Spleen (tissue), 7 donors: ENCODE data around the gene SCO1.

Experiments used
- POLR2AphosphoS5 ChIP-seq, 3 donors: sonication (generic); formaldehyde crosslinking; IDR thresholded peaks; one replicate each; pipeline ENCODE4 v1.5.1; 2017; ENCODE audit warnings: antibody characterized with exemption in 3 of 3
- TF ChIP-seq, protein P1 (sequence below), 11 experiments: fragments of 200-600 bp in 7 of 11; fragments of 450-650 bp in 4 of 11; sonication (generic) in 4 of 11; IDR thresholded peaks in 8 of 11; conservative IDR thresholded peaks in 3 of 11; 1 replicate in 7 of 11; 2 replicates in 4 of 11; pipeline versions ENCODE4 v1.4.0 to v1.8.0; 2016 to 2021; ENCODE audit warnings: antibody characterized with exemption in 11 of 11, inconsistent platforms in 4 of 11, mild to moderate bottlenecking in 1 of 11
- donor health status: DM: no; HTN: no; CAD: no; lungs with moderate emphysema.
- donor health status: DM: no; HTN: no; CAD: no.
- donor health status: DM: no; HTN: no; CAD: no.

DNA sequence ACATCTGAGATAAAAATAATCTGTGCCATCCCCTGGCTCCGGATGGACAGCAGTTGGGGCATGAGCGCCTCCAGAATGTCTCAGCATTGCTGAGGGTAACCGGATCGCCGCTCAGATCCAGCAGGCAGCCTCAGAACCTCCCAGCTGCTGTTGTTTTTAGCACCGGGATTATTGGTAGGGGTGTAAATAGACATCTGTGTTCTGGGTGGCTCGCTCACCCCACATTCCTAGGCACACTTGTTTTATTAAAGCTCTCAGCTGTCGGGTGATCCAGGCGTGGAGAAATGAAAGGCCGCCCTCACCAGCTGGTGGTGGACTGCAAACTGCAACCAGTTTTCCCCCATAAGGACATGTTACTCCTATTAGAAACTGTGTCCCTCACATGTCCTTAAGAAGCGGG is 72.4 kb downstream of the SCO1 start:
- TF ChIP-seq, protein P1, sequence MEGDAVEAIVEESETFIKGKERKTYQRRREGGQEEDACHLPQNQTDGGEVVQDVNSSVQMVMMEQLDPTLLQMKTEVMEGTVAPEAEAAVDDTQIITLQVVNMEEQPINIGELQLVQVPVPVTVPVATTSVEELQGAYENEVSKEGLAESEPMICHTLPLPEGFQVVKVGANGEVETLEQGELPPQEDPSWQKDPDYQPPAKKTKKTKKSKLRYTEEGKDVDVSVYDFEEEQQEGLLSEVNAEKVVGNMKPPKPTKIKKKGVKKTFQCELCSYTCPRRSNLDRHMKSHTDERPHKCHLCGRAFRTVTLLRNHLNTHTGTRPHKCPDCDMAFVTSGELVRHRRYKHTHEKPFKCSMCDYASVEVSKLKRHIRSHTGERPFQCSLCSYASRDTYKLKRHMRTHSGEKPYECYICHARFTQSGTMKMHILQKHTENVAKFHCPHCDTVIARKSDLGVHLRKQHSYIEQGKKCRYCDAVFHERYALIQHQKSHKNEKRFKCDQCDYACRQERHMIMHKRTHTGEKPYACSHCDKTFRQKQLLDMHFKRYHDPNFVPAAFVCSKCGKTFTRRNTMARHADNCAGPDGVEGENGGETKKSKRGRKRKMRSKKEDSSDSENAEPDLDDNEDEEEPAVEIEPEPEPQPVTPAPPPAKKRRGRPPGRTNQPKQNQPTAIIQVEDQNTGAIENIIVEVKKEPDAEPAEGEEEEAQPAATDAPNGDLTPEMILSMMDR (IDR thresholded peaks at IDR 0.05 in 8 of 11, conservative IDR thresholded peaks at IDR 0.05 in 3 of 11) = no peak
- TF ChIP-seq POLR2AphosphoS5 (IDR thresholded peaks at IDR 0.05) = no peak
